Gastrocnemius medialis (tissue), 4 donors: ENCODE data around the gene GPR42. TPM values are rescaled to one million over a fixed set of nuclear protein-coding genes. Genes with fewer than 3 reads are reported as not detected.

Experiments
- ATAC-seq, 2 donors: fragments of 150-250 bp; one replicate each; pipeline ENCODE4 v1.9.1; 2016
- DNase-seq, 2 donors: peaks; one replicate each; pipeline ENCODE4 v3.0.0-alpha.2; 2019
- H3K27ac ChIP-seq, 4 donors: fragments of 200-600 bp; sonication (generic); 1 replicate in 1 of 4; 2 replicates in 3 of 4; pipeline ENCODE4 v1.5.1; 2016 to 2018; ENCODE audit warnings: mild to moderate bottlenecking in 2 of 4, moderate library complexity in 1 of 4
- H3K27me3 ChIP-seq, 3 donors: fragments of 200-600 bp; sonication (generic) in 2 of 3; 1 replicate in 1 of 3; 2 replicates in 2 of 3; pipeline versions ENCODE4 v1.5.1 to v1.6.0; 2016 to 2019; ENCODE audit warnings: mild to moderate bottlenecking in 1 of 3, moderate library complexity in 1 of 3
- H3K36me3 ChIP-seq, 2 donors: fragments of 200-600 bp; sonication (generic) in 1 of 2; one replicate each; pipeline ENCODE4 v1.5.1; 2017 to 2018
- H3K4me1 ChIP-seq, 2 donors: fragments of 200-600 bp; sonication (generic) in 1 of 2; one replicate each; pipeline ENCODE4 v1.5.1; 2016 to 2017; ENCODE audit warnings: mild to moderate bottlenecking in 2 of 2
- H3K4me3 ChIP-seq, 4 donors: fragments of 200-600 bp; sonication (generic) in 3 of 4; 1 replicate in 1 of 4; 2 replicates in 3 of 4; pipeline ENCODE4 v1.5.1; 2016 to 2019; ENCODE audit warnings: mild to moderate bottlenecking in 2 of 4
- H3K9me3 ChIP-seq, 3 donors: fragments of 200-600 bp; sonication (generic) in 2 of 3; 1 replicate in 1 of 3; 2 replicates in 2 of 3; pipeline ENCODE4 v1.5.1; 2016 to 2019
- POLR2A ChIP-seq, 2 donors: fragments of 450-650 bp; IDR thresholded peaks; one replicate each; pipeline ENCODE4 v1.6.1; 2017; ENCODE audit warnings: antibody characterized with exemption in 2 of 2, mild to moderate bottlenecking in 2 of 2, moderate library complexity in 2 of 2
- in situ Hi-C, 4 donors: fragments of 200-750 bp; cut with MboI; loops; one replicate each; pipeline versions ENCODE4 v1.15.0 to v1.8.0; 2017; ENCODE audit warnings: low sequenced_read_pairs in 4 of 4
- intact Hi-C: fragments of 100-400 bp; cut with DNase I; formaldehyde crosslinking; loops from one replicate; pipeline ENCODE4 v1.15.1; 2023; ENCODE audit warnings: low total_unique reads
- total RNA-seq, 4 donors: library from RNA; depleted of rRNA; stranded (reverse); fragments of >200 nt; gene quantifications; one replicate each; pipeline versions ENCODE4 v1.1.0 to v1.2.3, GENCODE V29; 2016
- TF ChIP-seq, protein P1 (sequence below), 5 experiments: fragments of 450-650 bp in 3 of 5; fragments of 200-600 bp in 2 of 5; sonication (generic) in 2 of 5; IDR thresholded peaks in 4 of 5; conservative IDR thresholded peaks in 1 of 5; 1 replicate in 4 of 5; 2 replicates in 1 of 5; pipeline ENCODE4 v1.5.1; 2016 to 2019; ENCODE audit warnings: antibody characterized with exemption in 5 of 5, mild to moderate bottlenecking in 3 of 5, moderate library complexity in 3 of 5

Gene GPR42
- total RNA-seq, 4 donors from 2014 or later = not detected

DNA sequence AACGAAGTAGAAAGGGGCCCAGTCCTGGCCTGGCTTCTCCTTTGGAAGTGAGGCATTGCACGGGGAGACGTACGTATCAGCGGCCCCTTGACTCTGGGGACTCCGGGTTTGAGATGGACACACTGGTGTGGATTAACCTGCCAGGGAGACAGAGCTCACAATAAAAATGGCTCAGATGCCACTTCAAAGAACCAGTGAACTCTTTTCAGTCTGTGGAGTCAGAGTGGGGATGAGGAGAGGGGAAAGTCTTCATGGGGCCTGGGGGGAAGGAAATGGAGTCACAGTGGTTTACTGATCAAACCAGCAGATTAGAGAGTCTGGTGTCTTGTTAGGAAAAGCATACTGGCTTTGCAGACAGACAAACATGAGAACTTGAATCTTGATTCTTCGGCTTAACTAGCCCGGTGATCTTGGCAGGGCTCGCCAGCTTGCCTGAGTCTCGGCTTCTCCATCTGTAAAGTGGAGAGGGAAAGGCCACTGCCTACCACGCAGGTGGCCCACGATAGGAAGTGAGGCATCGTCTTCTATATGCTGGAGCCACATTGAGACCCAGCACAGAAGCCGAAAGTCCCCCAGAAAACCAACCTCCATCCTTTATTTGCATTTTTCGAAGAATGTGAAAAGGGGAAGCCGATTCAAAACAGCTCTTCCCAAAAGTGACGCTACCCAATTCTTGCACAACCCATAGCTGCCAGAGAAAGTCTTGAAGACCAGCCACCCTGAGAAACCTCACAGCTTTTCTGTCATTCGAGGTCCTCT is 23.5 kb upstream of the GPR42 start, which contains the start of gene FFAR1:
Gene FFAR1 (plus strand): TSS at position 732 of the 759 bp plus-strand sequence. CDS start 3,650 bp downstream, outside the sequence.
- no peaks in the 10 kb centered on the region for H3K27me3 ChIP-seq
- ATAC-seq = no peak
- no peaks in the 10 kb centered on the region for H3K9me3 ChIP-seq
- intact Hi-C loops = no loop called here
- H3K4me3 ChIP-seq = no peak within 1 kb of the TSS
- in situ Hi-C loops = loop anchor here in 1 of 4 donors (10.0 kb wide), 1 partner anchor 147 kb away; the partner anchor contains the start of gene KRTDAP
- H3K36me3 ChIP-seq = no peaks in the 10 kb centered on the region
- H3K27ac ChIP-seq = no peak within 1 kb of the TSS
- no peaks in the 10 kb centered on the region for H3K4me1 ChIP-seq
- DNase-seq = no peak
- TF ChIP-seq POLR2A (IDR thresholded peaks at IDR 0.05) = no peak
- TF ChIP-seq, protein P1, sequence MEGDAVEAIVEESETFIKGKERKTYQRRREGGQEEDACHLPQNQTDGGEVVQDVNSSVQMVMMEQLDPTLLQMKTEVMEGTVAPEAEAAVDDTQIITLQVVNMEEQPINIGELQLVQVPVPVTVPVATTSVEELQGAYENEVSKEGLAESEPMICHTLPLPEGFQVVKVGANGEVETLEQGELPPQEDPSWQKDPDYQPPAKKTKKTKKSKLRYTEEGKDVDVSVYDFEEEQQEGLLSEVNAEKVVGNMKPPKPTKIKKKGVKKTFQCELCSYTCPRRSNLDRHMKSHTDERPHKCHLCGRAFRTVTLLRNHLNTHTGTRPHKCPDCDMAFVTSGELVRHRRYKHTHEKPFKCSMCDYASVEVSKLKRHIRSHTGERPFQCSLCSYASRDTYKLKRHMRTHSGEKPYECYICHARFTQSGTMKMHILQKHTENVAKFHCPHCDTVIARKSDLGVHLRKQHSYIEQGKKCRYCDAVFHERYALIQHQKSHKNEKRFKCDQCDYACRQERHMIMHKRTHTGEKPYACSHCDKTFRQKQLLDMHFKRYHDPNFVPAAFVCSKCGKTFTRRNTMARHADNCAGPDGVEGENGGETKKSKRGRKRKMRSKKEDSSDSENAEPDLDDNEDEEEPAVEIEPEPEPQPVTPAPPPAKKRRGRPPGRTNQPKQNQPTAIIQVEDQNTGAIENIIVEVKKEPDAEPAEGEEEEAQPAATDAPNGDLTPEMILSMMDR (IDR thresholded peaks at IDR 0.05 in 4 of 5, conservative IDR thresholded peaks at IDR 0.05 in 1 of 5) = no peak

DNA sequence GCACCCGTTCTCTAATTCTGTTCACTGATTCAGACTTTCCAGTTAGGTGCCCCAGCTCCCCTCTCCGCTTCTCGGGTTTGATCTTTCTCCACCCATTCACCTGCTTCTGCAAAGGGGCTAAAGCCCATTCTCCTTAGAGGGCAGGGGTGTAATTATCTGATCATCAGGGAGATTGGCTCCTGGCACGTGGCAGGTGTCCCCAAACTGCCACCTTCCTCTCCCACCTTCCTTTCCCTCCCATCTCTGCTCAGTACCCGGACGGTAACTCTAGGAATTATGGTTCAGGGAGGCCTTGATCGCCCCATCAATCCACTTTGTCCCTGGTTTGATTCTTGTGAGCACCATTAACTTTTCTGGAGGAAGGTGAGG is 23.0 kb upstream of the GPR42 start:
- TF ChIP-seq, protein P1 (IDR thresholded peaks at IDR 0.05 in 4 of 5, conservative IDR thresholded peaks at IDR 0.05 in 1 of 5) = no peak
- no peak for TF ChIP-seq POLR2A (IDR thresholded peaks at IDR 0.05)
- Histone ChIP-seq H3K4me1 (no peaks in the 10 kb centered on the region), H3K36me3 (no peaks in the 10 kb centered on the region), H3K27ac (no peak overlapping the region), H3K4me3 (no peak overlapping the region), H3K27me3 (no peaks in the 10 kb centered on the region), H3K9me3 (no peaks in the 10 kb centered on the region)
- intact Hi-C loops (no loop called here), in situ Hi-C loops (loop anchor here in 1 of 4 donors (10.0 kb wide), 1 partner anchor 147 kb away; the partner anchor contains the start of gene KRTDAP)
- no peak for ATAC-seq
- DNase-seq = no peak

DNA sequence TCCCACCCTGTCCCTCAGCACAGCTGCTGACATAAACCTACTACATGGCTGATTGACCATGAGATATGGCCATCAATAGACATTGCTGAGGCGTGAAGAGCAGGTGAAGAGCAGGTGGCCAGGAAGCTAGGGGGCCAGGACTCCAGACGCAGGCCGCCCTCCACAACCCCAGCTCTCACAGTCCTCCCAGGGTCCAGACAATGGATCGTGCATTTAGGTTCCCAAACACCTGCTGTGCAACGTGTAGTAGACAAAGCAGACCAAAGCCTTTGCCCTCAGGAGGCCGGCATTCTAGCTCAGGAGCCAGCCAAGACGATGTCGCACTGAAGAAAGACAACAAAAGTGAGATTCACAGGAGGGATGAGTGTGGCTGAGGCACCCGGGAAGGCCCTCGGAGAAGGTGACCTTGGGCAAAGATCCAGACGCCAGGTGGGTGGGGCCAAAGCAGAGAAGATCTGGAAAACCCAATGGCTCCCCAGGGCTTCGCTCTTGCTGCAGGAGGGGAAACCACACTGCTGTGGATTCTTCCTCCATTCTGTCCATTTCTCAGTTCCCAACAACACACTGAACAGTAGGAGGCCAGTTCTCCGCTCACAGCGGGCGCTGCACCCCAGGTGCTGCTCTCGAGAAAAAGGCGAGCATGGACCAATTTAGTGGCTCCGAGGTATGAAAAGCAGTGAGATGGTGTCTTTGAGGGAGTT is 21.8 kb upstream of the GPR42 start:
- intact Hi-C loops = no loop called here
- no peak overlapping the region for H3K4me3 ChIP-seq
- no peak overlapping the region for H3K27ac ChIP-seq
- ATAC-seq (no peak), DNase-seq (no peak)
- H3K4me1 ChIP-seq = no peaks in the 10 kb centered on the region
- H3K27me3 ChIP-seq = no peaks in the 10 kb centered on the region
- in situ Hi-C loops = loop anchor here in 1 of 4 donors (10.0 kb wide), 1 partner anchor 146 kb away; the partner anchor contains the start of gene KRTDAP
- no peaks in the 10 kb centered on the region for H3K36me3 ChIP-seq
- TF ChIP-seq POLR2A (IDR thresholded peaks at IDR 0.05) = no peak
- TF ChIP-seq, protein P1 (IDR thresholded peaks at IDR 0.05 in 4 of 5, conservative IDR thresholded peaks at IDR 0.05 in 1 of 5) = no peak
- H3K9me3 ChIP-seq = no peaks in the 10 kb centered on the region

DNA sequence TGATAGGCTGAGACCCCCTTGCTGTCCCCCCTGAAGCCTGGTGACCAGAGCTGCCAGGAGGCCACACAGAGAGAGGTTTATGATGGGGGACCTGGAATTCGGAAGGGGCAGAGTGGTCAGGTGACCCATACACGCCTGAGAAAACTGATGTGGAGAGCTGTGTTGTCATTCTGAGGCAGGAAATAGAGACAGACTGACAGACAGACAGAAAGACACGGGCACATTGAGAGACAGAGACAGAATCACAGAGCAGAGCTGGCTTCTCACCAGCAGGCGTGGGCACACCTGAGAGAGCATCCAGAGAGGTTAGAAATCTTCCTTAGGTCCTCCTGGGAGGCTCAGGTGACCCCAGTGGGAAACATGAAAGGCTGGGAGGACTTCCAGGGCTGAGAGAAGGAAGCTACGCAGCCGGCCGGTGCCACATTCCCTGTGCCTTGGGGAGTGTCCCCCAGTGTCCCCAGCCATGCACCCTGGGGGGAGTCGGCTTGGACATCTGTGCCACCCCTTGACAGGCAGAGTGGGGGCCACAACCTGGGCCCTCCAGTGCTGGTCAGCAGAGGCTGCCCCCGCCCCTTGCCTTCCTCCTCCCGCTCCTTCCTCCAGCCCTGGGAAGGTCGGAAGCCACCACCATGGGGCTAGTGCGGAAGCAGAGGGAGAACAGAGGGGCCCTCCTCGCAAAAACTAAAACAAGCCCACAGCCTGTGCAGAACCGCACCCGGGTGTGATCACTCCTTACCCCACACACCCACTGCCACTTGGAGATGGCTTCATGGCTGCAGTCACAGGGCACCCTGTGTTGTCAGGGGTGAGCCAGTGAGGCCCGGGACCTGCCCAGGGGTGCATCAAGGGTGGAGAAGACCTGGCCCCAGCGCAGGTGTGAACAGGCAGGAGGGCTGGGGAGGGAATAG is 21.0 kb upstream of the GPR42 start:
- no peaks in the 10 kb centered on the region for H3K4me1 ChIP-seq
- H3K36me3 ChIP-seq = no peaks in the 10 kb centered on the region
- ATAC-seq = no peak
- in situ Hi-C loops = loop anchor here in 1 of 4 donors (10.0 kb wide), 2 partner anchors 125 to 145 kb away; partner anchors contain the start of gene KRTDAP
- no peak overlapping the region for H3K27ac ChIP-seq
- H3K9me3 ChIP-seq = no peaks in the 10 kb centered on the region
- no peak for TF ChIP-seq POLR2A (IDR thresholded peaks at IDR 0.05)
- TF ChIP-seq, protein P1 (IDR thresholded peaks at IDR 0.05 in 4 of 5, conservative IDR thresholded peaks at IDR 0.05 in 1 of 5) = no peak
- no peaks in the 10 kb centered on the region for H3K27me3 ChIP-seq
- intact Hi-C loops = loop anchor here (10.0 kb wide), 1 partner anchor 145 kb away; the partner anchor contains the start of gene KRTDAP
- no peak for DNase-seq
- H3K4me3 ChIP-seq = no peak overlapping the region
